Immature natural killer cell (primary cell): Measurements from ENCODE around the gene ADARB2. TPM values are rescaled to one million over a fixed set of nuclear protein-coding genes. Genes with fewer than 3 reads are reported as not detected.
A peak's percentile ranks its signal among the peaks of the same experiment; 100 is the strongest.

Experiments used
- DNase-seq, 3 donors: peaks; one replicate each; pipeline ENCODE4 v3.0.0; 2022; ENCODE audit warnings: mixed read lengths in 1 of 3
- H3K27ac Mint-ChIP-seq, 6 donors: one replicate each; pipeline ENCODE4 v1.8.0; 2020; ENCODE audit warnings: mixed read lengths in 6 of 6, mild to moderate bottlenecking in 5 of 6, inconsistent platforms in 4 of 6, moderate library complexity in 3 of 6
- H3K27me3 Mint-ChIP-seq, 3 donors: one replicate each; pipeline ENCODE4 v1.8.0; 2020 to 2021; ENCODE audit warnings: low read depth in 3 of 3, mild to moderate bottlenecking in 3 of 3, mixed read lengths in 3 of 3, moderate library complexity in 3 of 3, inconsistent platforms in 1 of 3
- H3K36me3 Mint-ChIP-seq, 3 donors: one replicate each; pipeline ENCODE4 v1.8.0; 2020; ENCODE audit warnings: mixed read lengths in 3 of 3, inconsistent platforms in 2 of 3, mild to moderate bottlenecking in 2 of 3
- H3K4me1 Mint-ChIP-seq, 2 donors: one replicate each; pipeline ENCODE4 v1.8.0; 2020; ENCODE audit warnings: inconsistent platforms in 2 of 2, mild to moderate bottlenecking in 2 of 2, mixed read lengths in 2 of 2, moderate library complexity in 1 of 2
- H3K4me3 Mint-ChIP-seq, 5 donors: one replicate each; pipeline ENCODE4 v1.8.0; 2020; ENCODE audit warnings: mild to moderate bottlenecking in 5 of 5, mixed read lengths in 5 of 5, inconsistent platforms in 3 of 5, moderate library complexity in 3 of 5
- H3K9me3 Mint-ChIP-seq, 6 donors: one replicate each; pipeline ENCODE4 v1.8.0; 2020; ENCODE audit warnings: mild to moderate bottlenecking in 6 of 6, mixed read lengths in 6 of 6, inconsistent platforms in 4 of 6, moderate library complexity in 3 of 6
- polyA plus RNA-seq, 3 donors: library from polyadenylated mRNA; unstranded; fragments of 300-500 nt; fragmentation: Illumina TruSeq; gene quantifications; one replicate each; pipeline ENCODE4 v1.2.3, GENCODE V29; 2021

The ADARB2 gene
- polyA plus RNA-seq, 3 donors from 2014 or later: 0.12 TPM; not detected in 2

DNA sequence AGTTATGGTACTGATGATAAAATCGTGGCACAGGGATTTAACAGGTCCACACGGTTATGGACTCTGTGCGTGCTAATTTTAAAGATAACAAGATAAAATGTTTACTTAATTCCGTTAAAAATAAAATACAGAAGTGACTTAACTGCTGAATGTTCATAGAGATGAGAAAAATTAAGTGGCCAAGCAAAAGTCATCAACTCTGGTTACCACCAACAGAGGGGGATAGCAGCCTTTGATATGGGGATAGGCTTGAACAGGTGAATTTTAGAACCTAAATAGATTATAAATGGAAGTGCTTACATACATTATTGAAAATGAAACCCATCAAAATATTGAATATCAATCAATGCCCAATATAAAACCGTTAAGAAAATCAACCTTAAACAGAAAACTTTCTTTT lies 436.2 kb downstream of the ADARB2 start:
- peaks cover 4 to 16% (median 8%) of the 10 kb centered on the region in 3 donors for H3K27me3 Mint-ChIP-seq
- H3K36me3 Mint-ChIP-seq: no peaks in the 10 kb centered on the region
- no peak for DNase-seq
- H3K4me1 Mint-ChIP-seq: peaks cover 0 to 2% of the 10 kb centered on the region in 2 donors
- H3K9me3 Mint-ChIP-seq: no peaks in the 10 kb centered on the region
- no peak overlapping the region for H3K4me3 Mint-ChIP-seq
- no peak overlapping the region for H3K27ac Mint-ChIP-seq

- Mint-ChIP-seq H3K27ac (no peak overlapping the region), H3K36me3 (no peaks in the 10 kb centered on the region), H3K4me3 (no peak overlapping the region), H3K27me3 (peaks cover 4 to 16% (median 8%) of the 10 kb centered on the region in 3 donors), H3K9me3 (no peaks in the 10 kb centered on the region), H3K4me1 (peaks cover 0 to 2% of the 10 kb centered on the region in 2 donors)
- no peak for DNase-seq
These were observed 437.1 kb downstream of the ADARB2 start for GRCh38 chr10:1300218-1300617.

- Mint-ChIP-seq H3K27ac (no peak overlapping the region), H3K9me3 (no peaks in the 10 kb centered on the region)
These were observed 438.1 kb downstream of the ADARB2 start for GRCh38 chr10:1299041-1299726.

DNA sequence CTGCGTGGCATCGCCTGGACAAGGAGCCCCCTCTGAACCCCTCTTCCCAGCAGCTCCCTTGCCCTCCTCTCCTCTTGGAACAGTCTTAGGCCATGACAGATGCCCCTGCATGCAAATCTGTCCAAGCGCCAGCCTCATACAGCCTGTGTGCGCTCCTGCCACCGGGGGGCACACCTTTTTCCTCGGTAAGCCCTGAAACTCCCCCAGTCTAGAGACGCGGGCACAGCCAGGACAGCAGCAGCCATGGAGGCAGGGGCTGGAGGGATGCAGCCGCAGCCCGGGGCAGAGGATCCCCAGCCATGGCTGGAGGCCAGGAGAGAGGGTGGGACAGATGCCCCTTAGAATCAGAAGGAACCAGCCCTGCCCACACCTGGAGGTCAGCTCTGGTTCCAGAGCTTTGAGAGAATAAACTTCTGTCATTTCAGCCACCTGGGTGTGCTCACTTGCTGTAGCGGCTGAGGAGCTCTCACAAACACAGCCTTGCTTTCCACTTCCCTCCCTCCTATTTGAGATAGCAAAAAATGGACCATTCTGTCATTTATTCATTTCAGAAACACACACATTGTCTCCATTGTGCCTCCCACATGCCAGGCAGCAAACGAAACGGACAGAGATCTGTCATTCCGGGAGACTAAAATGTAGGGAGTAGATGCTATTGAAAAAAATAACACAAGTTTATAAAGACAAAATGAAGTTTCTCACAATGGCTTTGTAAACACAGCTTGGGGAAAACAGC lies 439.6 kb downstream of the ADARB2 start:
- H3K9me3 Mint-ChIP-seq: no peaks in the 10 kb centered on the region
- H3K27me3 Mint-ChIP-seq: peaks cover 4 to 16% (median 8%) of the 10 kb centered on the region in 3 donors
- peaks cover 0 to 2% of the 10 kb centered on the region in 2 donors for H3K4me1 Mint-ChIP-seq
- no peak overlapping the region for H3K27ac Mint-ChIP-seq
- no peaks in the 10 kb centered on the region for H3K36me3 Mint-ChIP-seq
- DNase-seq: no peak
- no peak overlapping the region for H3K4me3 Mint-ChIP-seq

More at GRCh38 chr10:1299041-1299726, 438.1 kb downstream of the ADARB2 start:
- Mint-ChIP-seq H3K4me1 (peaks cover 0 to 2% of the 10 kb centered on the region in 2 donors), H3K27me3 (peaks cover 4 to 16% (median 8%) of the 10 kb centered on the region in 3 donors), H3K36me3 (no peaks in the 10 kb centered on the region), H3K4me3 (peak overlapping the region in 1 of 5 donors; percentile 11)
- no peak for DNase-seq

GRCh38 chr10:1295756-1296480 lies 441.4 kb downstream of the ADARB2 start:
- H3K27me3 Mint-ChIP-seq: peaks cover 4 to 11% (median 9%) of the 10 kb centered on the region in 3 donors
- peaks cover 0 to 2% of the 10 kb centered on the region in 2 donors for H3K4me1 Mint-ChIP-seq
- H3K36me3 Mint-ChIP-seq: no peaks in the 10 kb centered on the region
- no peak overlapping the region for H3K27ac Mint-ChIP-seq
- no peak overlapping the region for H3K4me3 Mint-ChIP-seq
- DNase-seq: no peak
- no peaks in the 10 kb centered on the region for H3K9me3 Mint-ChIP-seq

DNA sequence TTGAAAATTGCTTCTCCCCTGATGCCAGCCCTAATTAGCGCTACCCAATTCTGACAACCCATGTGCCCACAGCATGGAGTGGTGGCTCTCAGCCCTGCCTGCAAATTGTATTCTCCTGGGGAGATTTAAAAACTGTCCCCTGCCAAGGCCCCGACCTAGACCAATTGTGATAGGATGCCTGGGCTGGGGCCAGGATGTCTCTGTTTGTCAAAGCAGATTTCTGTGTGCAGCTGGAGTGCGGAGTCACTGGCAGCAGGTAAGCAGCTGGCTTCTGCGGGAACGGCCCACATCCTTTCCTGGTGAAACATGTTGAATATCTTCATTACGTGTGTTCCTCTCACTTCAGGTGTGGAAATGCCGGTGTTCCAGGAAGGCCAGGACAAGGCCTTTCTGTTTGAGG lies 442.6 kb downstream of the ADARB2 start:
- H3K36me3 Mint-ChIP-seq: no peaks in the 10 kb centered on the region
- no peak overlapping the region for H3K4me3 Mint-ChIP-seq
- H3K27ac Mint-ChIP-seq: no peak overlapping the region
- no peaks in the 10 kb centered on the region for H3K9me3 Mint-ChIP-seq
- DNase-seq: no peak
- H3K4me1 Mint-ChIP-seq: peaks cover 0 to 2% of the 10 kb centered on the region in 2 donors
- H3K27me3 Mint-ChIP-seq: peaks cover 2 to 11% (median 7%) of the 10 kb centered on the region in 3 donors

DNA sequence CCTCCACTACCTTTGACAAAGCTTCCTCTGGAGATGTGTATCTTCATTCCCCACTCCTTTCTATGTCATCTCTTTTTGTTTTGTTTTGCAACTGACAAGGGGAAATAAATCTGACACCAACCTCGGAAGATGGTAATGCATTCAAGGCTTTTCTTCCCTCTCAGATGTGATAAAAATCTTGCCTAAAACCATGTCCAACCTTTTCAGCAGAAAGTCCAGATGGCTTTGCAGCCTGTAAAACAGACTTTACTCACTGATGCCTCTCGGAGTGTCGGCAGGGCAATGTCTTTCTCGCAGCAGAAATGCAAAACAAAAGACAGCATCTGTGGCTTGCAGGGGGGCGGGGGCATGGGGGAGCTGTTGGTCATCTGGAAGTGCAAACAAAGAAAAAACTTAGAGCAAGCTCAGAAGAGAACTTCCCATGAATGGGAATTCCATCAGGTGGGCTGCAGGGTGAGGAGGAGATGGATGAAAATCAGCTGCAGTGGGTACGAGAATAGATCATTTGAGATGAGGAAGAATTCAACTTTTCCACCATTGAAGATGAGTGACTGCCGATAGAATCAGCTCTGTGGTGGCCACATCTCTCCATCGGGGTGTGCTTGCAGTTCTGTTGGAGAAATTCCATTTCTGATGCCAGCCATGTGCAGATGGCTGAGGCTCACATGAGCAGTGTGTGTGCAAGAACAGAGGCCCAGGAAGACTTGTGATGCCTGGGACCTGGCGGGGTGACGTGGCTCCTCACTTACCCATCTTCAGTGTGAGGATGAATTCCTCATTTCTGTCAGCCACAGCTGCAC lies 443.5 kb downstream of the ADARB2 start:
- no peaks in the 10 kb centered on the region for H3K9me3 Mint-ChIP-seq
- no peak for DNase-seq
- H3K36me3 Mint-ChIP-seq: no peaks in the 10 kb centered on the region

DNA sequence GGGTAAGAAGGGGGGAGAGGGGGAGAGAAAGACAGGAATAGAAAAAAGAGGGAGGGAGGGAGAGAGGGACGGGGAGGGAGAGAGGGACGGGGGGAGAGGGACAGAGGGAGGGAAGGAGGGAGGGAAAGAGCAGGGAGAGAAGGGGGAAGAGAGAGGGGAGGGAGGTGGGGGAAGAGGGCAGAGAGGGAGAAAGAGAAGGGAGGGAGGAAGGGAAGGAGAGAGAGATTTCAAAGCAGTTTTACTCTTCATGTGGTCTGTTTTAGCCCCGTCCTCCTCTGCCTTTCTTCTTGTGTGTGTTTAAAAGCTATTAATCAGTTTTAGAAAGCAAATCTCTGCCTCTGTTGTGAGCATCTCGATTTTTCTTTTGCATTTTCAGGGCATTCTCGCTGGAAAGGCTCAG lies 444.2 kb downstream of the ADARB2 start:
- no peak for DNase-seq
- H3K9me3 Mint-ChIP-seq: no peaks in the 10 kb centered on the region
- no peak overlapping the region for H3K4me3 Mint-ChIP-seq
- H3K27me3 Mint-ChIP-seq: peaks cover 2 to 8% (median 5%) of the 10 kb centered on the region in 3 donors
- no peaks in the 10 kb centered on the region for H3K36me3 Mint-ChIP-seq
- H3K27ac Mint-ChIP-seq: no peak overlapping the region
- no peaks in the 10 kb centered on the region for H3K4me1 Mint-ChIP-seq

More for the DNA sequence above, 443.5 kb downstream of the ADARB2 start:
- Mint-ChIP-seq H3K4me1 (peaks cover 0 to 2% of the 10 kb centered on the region in 2 donors), H3K27me3 (peaks cover 2 to 11% (median 7%) of the 10 kb centered on the region in 3 donors), H3K4me3 (no peak overlapping the region), H3K27ac (no peak overlapping the region)

- H3K27ac Mint-ChIP-seq: no peak overlapping the region
These were observed 444.7 kb downstream of the ADARB2 start for GRCh38 chr10:1292611-1293031.

GRCh38 chr10:1291178-1292090 lies 445.9 kb downstream of the ADARB2 start:
- H3K4me1 Mint-ChIP-seq: no peaks in the 10 kb centered on the region
- peaks cover 0 to 11% (median 3%) of the 10 kb centered on the region in 3 donors for H3K27me3 Mint-ChIP-seq
- H3K36me3 Mint-ChIP-seq: no peaks in the 10 kb centered on the region
- DNase-seq: no peak
- H3K9me3 Mint-ChIP-seq: no peaks in the 10 kb centered on the region
- no peak overlapping the region for H3K27ac Mint-ChIP-seq
- H3K4me3 Mint-ChIP-seq: no peak overlapping the region

More at GRCh38 chr10:1292611-1293031, 444.7 kb downstream of the ADARB2 start:
- Mint-ChIP-seq H3K4me3 (no peak overlapping the region), H3K27me3 (peaks cover 0 to 11% (median 5%) of the 10 kb centered on the region in 3 donors), H3K4me1 (no peaks in the 10 kb centered on the region), H3K36me3 (no peaks in the 10 kb centered on the region), H3K9me3 (no peaks in the 10 kb centered on the region)
- no peak for DNase-seq

DNA sequence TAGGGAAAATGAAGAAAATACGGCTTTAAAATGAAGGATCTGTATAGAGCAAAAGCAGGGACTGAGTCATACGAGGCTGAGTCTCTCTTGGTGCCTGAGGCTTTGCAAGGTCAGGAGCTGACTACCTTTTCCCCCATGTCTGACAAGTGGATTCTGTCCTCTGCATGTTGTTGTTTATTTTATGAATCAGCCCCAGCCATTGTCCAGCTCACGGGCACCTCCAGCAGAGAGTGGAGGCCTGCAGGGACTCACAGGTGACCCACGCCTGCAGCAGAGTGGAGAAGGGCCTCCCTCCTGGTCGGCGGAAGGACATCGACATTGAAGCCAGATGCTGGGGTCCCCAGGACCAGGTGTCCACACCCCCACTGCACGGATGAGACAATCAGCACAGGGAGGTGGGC lies 447.3 kb downstream of the ADARB2 start:
- DNase-seq: no peak
- Mint-ChIP-seq H3K27me3 (peaks cover 0 to 9% (median 3%) of the 10 kb centered on the region in 3 donors), H3K36me3 (no peaks in the 10 kb centered on the region), H3K4me3 (no peak overlapping the region), H3K27ac (no peak overlapping the region), H3K9me3 (no peaks in the 10 kb centered on the region), H3K4me1 (no peaks in the 10 kb centered on the region)

GRCh38 chr10:1289591-1289990 lies 447.7 kb downstream of the ADARB2 start:
- DNase-seq: no peak
- no peaks in the 10 kb centered on the region for H3K36me3 Mint-ChIP-seq
- no peak overlapping the region for H3K4me3 Mint-ChIP-seq
- peaks cover 0 to 9% (median 3%) of the 10 kb centered on the region in 3 donors for H3K27me3 Mint-ChIP-seq
- H3K4me1 Mint-ChIP-seq: no peaks in the 10 kb centered on the region
- H3K27ac Mint-ChIP-seq: no peak overlapping the region
- H3K9me3 Mint-ChIP-seq: no peaks in the 10 kb centered on the region
